Measurements from ENCODE around the gene TTLL9.

DNA sequence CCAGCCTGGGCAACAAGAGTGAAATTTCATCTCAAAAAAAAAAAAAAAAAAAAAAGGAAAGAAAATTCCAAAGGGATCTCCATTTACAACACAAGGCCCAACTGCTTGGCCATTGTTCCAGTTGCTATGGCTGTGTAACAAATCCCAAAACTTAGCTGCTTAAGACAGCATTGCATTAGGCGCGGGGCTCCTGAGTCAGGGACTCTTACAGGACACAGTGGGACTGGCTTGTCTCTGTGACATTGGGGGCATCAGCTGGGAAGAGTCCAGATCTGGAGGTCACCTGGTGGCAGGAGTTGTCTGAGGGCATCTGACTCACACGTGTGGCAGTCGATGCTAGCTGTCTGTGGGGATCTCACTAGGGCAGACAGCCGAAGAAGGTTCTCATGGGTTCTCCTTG is 35.6 kb downstream of the TTLL9 start:
- TF ChIP-seq, protein P1, sequence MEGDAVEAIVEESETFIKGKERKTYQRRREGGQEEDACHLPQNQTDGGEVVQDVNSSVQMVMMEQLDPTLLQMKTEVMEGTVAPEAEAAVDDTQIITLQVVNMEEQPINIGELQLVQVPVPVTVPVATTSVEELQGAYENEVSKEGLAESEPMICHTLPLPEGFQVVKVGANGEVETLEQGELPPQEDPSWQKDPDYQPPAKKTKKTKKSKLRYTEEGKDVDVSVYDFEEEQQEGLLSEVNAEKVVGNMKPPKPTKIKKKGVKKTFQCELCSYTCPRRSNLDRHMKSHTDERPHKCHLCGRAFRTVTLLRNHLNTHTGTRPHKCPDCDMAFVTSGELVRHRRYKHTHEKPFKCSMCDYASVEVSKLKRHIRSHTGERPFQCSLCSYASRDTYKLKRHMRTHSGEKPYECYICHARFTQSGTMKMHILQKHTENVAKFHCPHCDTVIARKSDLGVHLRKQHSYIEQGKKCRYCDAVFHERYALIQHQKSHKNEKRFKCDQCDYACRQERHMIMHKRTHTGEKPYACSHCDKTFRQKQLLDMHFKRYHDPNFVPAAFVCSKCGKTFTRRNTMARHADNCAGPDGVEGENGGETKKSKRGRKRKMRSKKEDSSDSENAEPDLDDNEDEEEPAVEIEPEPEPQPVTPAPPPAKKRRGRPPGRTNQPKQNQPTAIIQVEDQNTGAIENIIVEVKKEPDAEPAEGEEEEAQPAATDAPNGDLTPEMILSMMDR (IDR thresholded peaks at IDR 0.05), result no peak
- TF ChIP-seq POLR2A (IDR thresholded peaks at IDR 0.05), result no peak

All from thyroid gland (tissue), 4 donors.